ENCODE measurements around the gene TFPI. TPM values are rescaled to one million over a fixed set of nuclear protein-coding genes. Genes with fewer than 3 reads are reported as not detected.

TFPI gene
- total RNA-seq, 1 experiment from 2014 or later, result 65.7 TPM

DNA sequence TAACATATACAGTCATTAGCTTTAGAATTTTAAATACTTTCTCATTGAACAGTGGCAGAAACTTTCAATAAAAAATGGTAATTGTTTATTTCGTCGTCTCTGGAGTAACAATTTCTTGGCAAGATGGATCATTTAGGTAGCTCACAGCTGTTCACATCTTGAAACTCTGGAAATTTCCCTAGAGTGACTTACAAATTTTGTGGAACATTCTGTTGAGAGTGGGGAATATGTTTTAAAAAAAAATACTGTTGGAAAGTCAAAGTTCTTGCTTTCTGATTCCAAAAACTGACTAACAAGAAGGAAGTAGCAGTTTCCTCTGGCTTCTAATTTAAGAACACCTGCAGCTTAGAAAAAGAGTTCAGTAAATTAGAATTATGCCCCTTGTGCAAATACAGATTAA lies 95.0 kb downstream of the TFPI start:
- no peak for DNase-seq
- H4K20me1 ChIP-seq (ENCODE audit: insufficient read depth), result no peaks in the 10 kb centered on the region
- no peaks in the 10 kb centered on the region for H3K9me3 ChIP-seq (ENCODE audit: insufficient read depth, low read depth)
- no peaks in the 10 kb centered on the region for H3K27me3 ChIP-seq (ENCODE audit: insufficient read depth, low read depth)
- no peaks in the 10 kb centered on the region for H3F3A ChIP-seq (ENCODE audit: insufficient read depth, low read depth)
- H3K36me3 ChIP-seq (ENCODE audit: low read depth), result no peaks in the 10 kb centered on the region
- H3K9me2 ChIP-seq (ENCODE audit: insufficient read depth), result no peaks in the 10 kb centered on the region
- no peak overlapping the region for H3K4me2 ChIP-seq
- no peak for TF ChIP-seq CTCF (conservative IDR thresholded peaks at IDR 0.05)
- no peak for TF ChIP-seq EZH2 (IDR thresholded peaks at IDR 0.05; ENCODE audit: low read depth)
- no peaks in the 10 kb centered on the region for H3K4me1 ChIP-seq (replicated peaks; ENCODE audit: insufficient read depth)
- no peak overlapping the region for H3K4me3 ChIP-seq
- ChIA-PET POLR2A (ENCODE audit: unreplicated experiment) (no interaction called here), CTCF (no interaction called here)
- H3K27ac ChIP-seq, result no peak overlapping the region
- no peaks in the 10 kb centered on the region for H3K79me2 ChIP-seq (ENCODE audit: low read depth)
- no TSS peak for BruUV-seq (replicated peaks)
- no peak overlapping the region for H2AFZ ChIP-seq
- intact Hi-C loops (cut with micrococcal nuclease; ENCODE audit: unreplicated experiment), result no loop called here

DNA sequence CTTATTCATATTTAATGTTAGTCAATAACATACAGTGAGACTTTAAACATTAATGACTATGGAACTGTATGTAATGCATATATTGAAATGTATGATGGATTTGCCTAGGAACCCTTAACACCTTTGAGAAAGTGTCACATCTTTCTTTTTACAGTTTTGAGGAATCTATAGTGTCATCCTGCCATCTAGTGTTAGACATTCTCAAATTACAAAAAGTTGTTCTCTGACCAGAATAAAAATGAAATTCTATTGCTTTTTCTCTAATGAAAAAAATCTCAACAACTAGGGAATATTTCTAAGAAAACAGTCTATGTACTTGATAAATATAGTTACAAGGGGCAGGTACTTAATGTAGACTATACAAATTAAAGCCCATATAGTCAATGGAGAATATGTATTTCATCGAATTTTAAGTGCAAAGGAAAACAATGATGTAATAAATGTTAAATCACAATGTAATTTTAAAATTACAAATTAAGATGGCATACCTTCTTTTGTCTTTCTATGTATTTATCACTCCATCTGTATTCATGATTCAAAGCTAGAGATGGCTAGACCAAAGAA lies 101.1 kb downstream of the TFPI start:
- no peak overlapping the region for H2AFZ ChIP-seq
- H3K79me2 ChIP-seq (ENCODE audit: low read depth), result no peaks in the 10 kb centered on the region
- intact Hi-C loops (cut with micrococcal nuclease; ENCODE audit: unreplicated experiment), result loop anchor here (1.0 to 5.0 kb wide), 2 partner anchors 551 to 590 kb away; no protein-coding TSS in a partner anchor
- no peak overlapping the region for H3K27ac ChIP-seq
- no peak overlapping the region for H3K4me3 ChIP-seq
- H3K27me3 ChIP-seq (ENCODE audit: insufficient read depth, low read depth), result no peaks in the 10 kb centered on the region
- H3K36me3 ChIP-seq (ENCODE audit: low read depth), result no peaks in the 10 kb centered on the region
- POLR2A ChIA-PET (ENCODE audit: unreplicated experiment), result no interaction called here
- H3F3A ChIP-seq (ENCODE audit: insufficient read depth, low read depth), result no peaks in the 10 kb centered on the region
- no peaks in the 10 kb centered on the region for H3K4me1 ChIP-seq (replicated peaks; ENCODE audit: insufficient read depth)
- no peak overlapping the region for H3K4me2 ChIP-seq
- no peaks in the 10 kb centered on the region for H4K20me1 ChIP-seq (ENCODE audit: insufficient read depth)
- DNase-seq, result no peak
- CTCF ChIA-PET, result no interaction called here
- BruUV-seq (replicated peaks), result no TSS peak
- TF ChIP-seq EZH2 (IDR thresholded peaks at IDR 0.05; ENCODE audit: low read depth), result no peak
- peak; percentile 64 for TF ChIP-seq CTCF (conservative IDR thresholded peaks at IDR 0.05)
- no peaks in the 10 kb centered on the region for H3K9me3 ChIP-seq (ENCODE audit: insufficient read depth, low read depth)
- no peaks in the 10 kb centered on the region for H3K9me2 ChIP-seq (ENCODE audit: insufficient read depth)

GRCh38 chr2:187451510-187451909 lies 102.7 kb downstream of the TFPI start:
- Histone ChIP-seq H3K4me2 (no peak overlapping the region), H2AFZ (no peak overlapping the region), H3F3A (ENCODE audit: insufficient read depth, low read depth) (no peaks in the 10 kb centered on the region), H3K27ac (no peak overlapping the region), H3K4me3 (no peak overlapping the region), H3K27me3 (ENCODE audit: insufficient read depth, low read depth) (no peaks in the 10 kb centered on the region), H3K9me2 (ENCODE audit: insufficient read depth) (no peaks in the 10 kb centered on the region), H4K20me1 (ENCODE audit: insufficient read depth) (no peaks in the 10 kb centered on the region), H3K36me3 (ENCODE audit: low read depth) (no peaks in the 10 kb centered on the region), H3K79me2 (ENCODE audit: low read depth) (no peaks in the 10 kb centered on the region), H3K9me3 (ENCODE audit: insufficient read depth, low read depth) (no peaks in the 10 kb centered on the region), H3K4me1 (replicated peaks; ENCODE audit: insufficient read depth) (no peaks in the 10 kb centered on the region)
- no TSS peak for BruUV-seq (replicated peaks)
- TF ChIP-seq CTCF (conservative IDR thresholded peaks at IDR 0.05), result no peak
- TF ChIP-seq EZH2 (IDR thresholded peaks at IDR 0.05; ENCODE audit: low read depth), result no peak
- DNase-seq, result no peak
- intact Hi-C loops (cut with micrococcal nuclease; ENCODE audit: unreplicated experiment), result loop anchor here (5.0 kb wide), 1 partner anchor 549 kb away; no protein-coding TSS in a partner anchor
- ChIA-PET POLR2A (ENCODE audit: unreplicated experiment) (no interaction called here), CTCF (no interaction called here)

Data from PC-9 (cell line).